ENCODE measurements around the gene STRA8. TPM values are rescaled to one million over a fixed set of nuclear protein-coding genes. Genes with fewer than 3 reads are reported as not detected.
A peak's percentile ranks its signal among the peaks of the same experiment; 100 is the strongest.

Gene STRA8
- total RNA-seq, 4 donors from 2014 or later: not detected

GRCh38 chr7:135246191-135246825 is 12.7 kb downstream of the STRA8 start:
- no peak overlapping the region for H3K4me3 ChIP-seq
- H3K27me3 ChIP-seq: no peaks in the 10 kb centered on the region
- no peaks in the 10 kb centered on the region for H3K9me3 ChIP-seq
- no peaks in the 10 kb centered on the region for H3K4me1 ChIP-seq
- DNase-seq: no peak
- no peak for TF ChIP-seq CTCF (IDR thresholded peaks at IDR 0.05)
- no peak for TF ChIP-seq POLR2A (IDR thresholded peaks at IDR 0.05)
- H3K27ac ChIP-seq: no peak overlapping the region
- no peaks in the 10 kb centered on the region for H3K36me3 ChIP-seq

GRCh38 chr7:135247746-135248471 is 14.3 kb downstream of the STRA8 start:
- Histone ChIP-seq H3K36me3 (no peaks in the 10 kb centered on the region), H3K9me3 (no peaks in the 10 kb centered on the region), H3K4me1 (no peaks in the 10 kb centered on the region), H3K4me3 (no peak overlapping the region), H3K27ac (no peak overlapping the region), H3K27me3 (no peaks in the 10 kb centered on the region)
- TF ChIP-seq POLR2A (IDR thresholded peaks at IDR 0.05) (no peak), CTCF (IDR thresholded peaks at IDR 0.05) (no peak)
- no peak for DNase-seq

- DNase-seq: no peak
- H3K4me1 ChIP-seq: peaks cover 0 to 6% (median 0%) of the 10 kb centered on the region in 4 donors
- no peaks in the 10 kb centered on the region for H3K27me3 ChIP-seq
- H3K4me3 ChIP-seq: no peak overlapping the region
- H3K27ac ChIP-seq: no peak overlapping the region
- no peaks in the 10 kb centered on the region for H3K36me3 ChIP-seq
- TF ChIP-seq POLR2A (IDR thresholded peaks at IDR 0.05) (no peak), CTCF (IDR thresholded peaks at IDR 0.05) (no peak)
- no peaks in the 10 kb centered on the region for H3K9me3 ChIP-seq
These were observed 14.9 kb downstream of the STRA8 start for GRCh38 chr7:135248546-135248945.

GRCh38 chr7:135251496-135252391 is 18.1 kb downstream of the STRA8 start:
- TF ChIP-seq POLR2A (IDR thresholded peaks at IDR 0.05) (no peak), CTCF (IDR thresholded peaks at IDR 0.05) (no peak)
- Histone ChIP-seq H3K9me3 (no peaks in the 10 kb centered on the region), H3K27me3 (no peaks in the 10 kb centered on the region), H3K27ac (no peak overlapping the region), H3K4me1 (peaks cover 0 to 13% (median 0%) of the 10 kb centered on the region in 4 donors), H3K36me3 (no peaks in the 10 kb centered on the region), H3K4me3 (no peak overlapping the region)
- DNase-seq: no peak

- Histone ChIP-seq H3K36me3 (no peaks in the 10 kb centered on the region), H3K27me3 (no peaks in the 10 kb centered on the region), H3K9me3 (no peaks in the 10 kb centered on the region), H3K27ac (peak overlapping the region; percentile 31 to 64 (median 61)), H3K4me3 (no peak overlapping the region), H3K4me1 (peaks cover 0 to 13% (median 0%) of the 10 kb centered on the region in 4 donors)
- peak in 2 of 3 donors; percentile 20 to 57 for DNase-seq
- TF ChIP-seq POLR2A (IDR thresholded peaks at IDR 0.05) (no peak), CTCF (IDR thresholded peaks at IDR 0.05) (no peak)
These were observed 20.5 kb downstream of the STRA8 start for GRCh38 chr7:135253851-135254771.
